Osteocyte (in vitro differentiated cells): ENCODE data around the gene RAB37. TPM values are rescaled to one million over a fixed set of nuclear protein-coding genes. Genes with fewer than 3 reads are reported as not detected.

Experiments used
- DNase-seq: peaks from one replicate; pipeline ENCODE4 v3.0.0; 2021; ENCODE audit warnings: mixed read lengths; ENCODE audit not compliant: unreplicated experiment; ENCODE audit errors: extremely low spot score
- H3K27ac Mint-ChIP-seq: one replicate; pipeline ENCODE4 v1.8.0; 2021; ENCODE audit warnings: mild to moderate bottlenecking, mixed read lengths; ENCODE audit not compliant: unreplicated experiment
- H3K27me3 Mint-ChIP-seq: one replicate; pipeline ENCODE4 v1.8.0; 2021; ENCODE audit warnings: mixed read lengths; ENCODE audit not compliant: unreplicated experiment
- H3K36me3 Mint-ChIP-seq: one replicate; pipeline ENCODE4 v1.8.0; 2021; ENCODE audit warnings: mixed read lengths; ENCODE audit not compliant: unreplicated experiment
- H3K4me1 Mint-ChIP-seq: one replicate; pipeline ENCODE4 v1.8.0; 2021; ENCODE audit warnings: mixed read lengths; ENCODE audit not compliant: unreplicated experiment
- H3K4me3 Mint-ChIP-seq: one replicate; pipeline ENCODE4 v1.8.0; 2021; ENCODE audit warnings: mild to moderate bottlenecking, moderate library complexity, mixed read lengths; ENCODE audit not compliant: unreplicated experiment
- H3K9me3 Mint-ChIP-seq: one replicate; pipeline ENCODE4 v1.8.0; 2021; ENCODE audit warnings: mixed read lengths; ENCODE audit not compliant: unreplicated experiment
- CTCF ChIP-seq: fragments of 200-600 bp; sonication (generic); IDR thresholded peaks from 2 replicates; pipeline ENCODE4 v1.5.0; 2021; ENCODE audit warnings: antibody characterized with exemption, mild to moderate bottlenecking, moderate library complexity
- total RNA-seq: library from RNA; stranded (reverse); gene quantifications from 2 replicates; pipeline ENCODE4 v1.2.1, GENCODE V29; 2021

The RAB37 gene
- total RNA-seq, 1 donor from 2014 or later = not detected

GRCh38 chr17:74703311-74703710 is 33.7 kb upstream of the RAB37 start:
- Mint-ChIP-seq H3K4me1 (no peaks in the 10 kb centered on the region), H3K36me3 (no peaks in the 10 kb centered on the region), H3K4me3 (no peak overlapping the region), H3K27me3 (peaks cover 11% of the 10 kb centered on the region), H3K9me3 (no peaks in the 10 kb centered on the region), H3K27ac (no peak overlapping the region)
- no peak for DNase-seq
- no peak for TF ChIP-seq CTCF

- Mint-ChIP-seq H3K4me1 (no peaks in the 10 kb centered on the region), H3K36me3 (no peaks in the 10 kb centered on the region), H3K4me3 (no peak overlapping the region), H3K27ac (no peak overlapping the region), H3K9me3 (no peaks in the 10 kb centered on the region), H3K27me3 (peaks cover 11% of the 10 kb centered on the region)
- no peak for DNase-seq
- no peak for TF ChIP-seq CTCF
These were observed 32.5 kb upstream of the RAB37 start for GRCh38 chr17:74704544-74704943.

GRCh38 chr17:74711058-74711824 is 25.8 kb upstream of the RAB37 start:
- H3K4me1 Mint-ChIP-seq = no peaks in the 10 kb centered on the region
- H3K27ac Mint-ChIP-seq = no peak overlapping the region
- no peak for TF ChIP-seq CTCF
- peaks cover 34% of the 10 kb centered on the region for H3K27me3 Mint-ChIP-seq
- no peaks in the 10 kb centered on the region for H3K9me3 Mint-ChIP-seq
- no peaks in the 10 kb centered on the region for H3K36me3 Mint-ChIP-seq
- no peak overlapping the region for H3K4me3 Mint-ChIP-seq
- no peak for DNase-seq

- Mint-ChIP-seq H3K4me3 (no peak overlapping the region), H3K9me3 (no peaks in the 10 kb centered on the region), H3K27ac (no peak overlapping the region), H3K4me1 (no peaks in the 10 kb centered on the region), H3K27me3 (peaks cover 28% of the 10 kb centered on the region), H3K36me3 (no peaks in the 10 kb centered on the region)
- DNase-seq = no peak
- no peak for TF ChIP-seq CTCF
These were observed 24.8 kb upstream of the RAB37 start for GRCh38 chr17:74712301-74712700.

GRCh38 chr17:74712756-74713155 is 24.3 kb upstream of the RAB37 start, which contains the start of gene CD300LF:
Gene CD300LF (minus strand): TSS chr17:74712923. CDS start chr17:74712866, 57 bp downstream.
- no peak within 1 kb of the TSS for H3K27ac Mint-ChIP-seq

More at GRCh38 chr17:74712756-74713155, 24.3 kb upstream of the RAB37 start, which contains the start of gene CD300LF:
- Mint-ChIP-seq H3K36me3 (no peaks in the 10 kb centered on the region), H3K9me3 (no peaks in the 10 kb centered on the region), H3K27me3 (peaks cover 28% of the 10 kb centered on the region), H3K4me3 (no peak within 1 kb of the TSS), H3K4me1 (no peaks in the 10 kb centered on the region)
- no peak for TF ChIP-seq CTCF
- no peak for DNase-seq
